Activated naive CD8-positive, alpha-beta T cell treated with anti-CD3 and anti-CD28 coated beads, Interleukin-2, amount 50 U/mL, for 16 hours (primary cell): Measurements from ENCODE around the gene G6PC3.
"Not testable (repeated sequence)": the region's sequence is repeated elsewhere in the genome, so short reads cannot be mapped to it uniquely, and the experiment has no call there.

Source experiments
- DNase-seq: peaks from one replicate; pipeline ENCODE4 v3.0.0-alpha.2; 2020; ENCODE audit warnings: low read depth, low spot score

G6PC3 gene

DNA sequence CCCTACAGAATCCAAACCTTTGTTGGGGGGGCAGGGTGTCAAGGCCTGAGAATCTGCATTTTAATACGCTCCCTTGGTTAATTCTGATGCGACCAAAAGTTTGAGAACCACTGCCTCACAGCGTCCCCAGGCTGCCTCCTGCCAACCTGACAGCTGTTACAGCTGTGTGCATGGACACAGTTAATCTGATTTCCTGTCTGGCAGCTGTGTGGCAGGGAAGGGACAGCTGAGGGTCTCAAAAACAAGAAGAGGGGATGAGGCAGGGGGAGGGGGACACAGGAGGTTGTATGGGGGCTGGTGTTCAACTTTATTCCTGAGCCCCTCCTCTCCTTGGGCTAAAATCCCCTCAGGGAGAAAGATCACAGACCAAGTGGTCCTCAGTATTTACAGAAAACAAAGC is 35.4 kb downstream of the G6PC3 start:
- DNase-seq = no peak

DNA sequence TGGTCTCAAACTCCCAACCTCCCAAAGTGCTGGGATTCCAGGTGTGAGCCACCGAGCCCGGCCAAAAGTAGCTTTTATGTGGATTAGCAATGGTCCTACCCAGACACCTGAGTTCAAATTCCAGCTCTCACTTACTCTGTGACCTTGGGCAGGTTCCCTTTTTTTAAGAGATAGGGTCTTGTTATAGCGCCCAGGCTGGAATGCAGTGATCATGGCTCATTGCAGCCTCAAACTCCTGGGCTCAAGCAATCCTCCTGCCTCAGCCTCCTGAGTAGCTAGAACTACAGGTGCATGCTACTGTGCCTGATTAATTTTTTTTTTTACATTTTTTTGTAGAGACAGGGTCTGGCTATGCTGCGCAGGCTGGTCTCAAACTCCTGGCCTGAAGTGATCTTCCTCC is 36.3 kb downstream of the G6PC3 start:
- no peak for DNase-seq

DNA sequence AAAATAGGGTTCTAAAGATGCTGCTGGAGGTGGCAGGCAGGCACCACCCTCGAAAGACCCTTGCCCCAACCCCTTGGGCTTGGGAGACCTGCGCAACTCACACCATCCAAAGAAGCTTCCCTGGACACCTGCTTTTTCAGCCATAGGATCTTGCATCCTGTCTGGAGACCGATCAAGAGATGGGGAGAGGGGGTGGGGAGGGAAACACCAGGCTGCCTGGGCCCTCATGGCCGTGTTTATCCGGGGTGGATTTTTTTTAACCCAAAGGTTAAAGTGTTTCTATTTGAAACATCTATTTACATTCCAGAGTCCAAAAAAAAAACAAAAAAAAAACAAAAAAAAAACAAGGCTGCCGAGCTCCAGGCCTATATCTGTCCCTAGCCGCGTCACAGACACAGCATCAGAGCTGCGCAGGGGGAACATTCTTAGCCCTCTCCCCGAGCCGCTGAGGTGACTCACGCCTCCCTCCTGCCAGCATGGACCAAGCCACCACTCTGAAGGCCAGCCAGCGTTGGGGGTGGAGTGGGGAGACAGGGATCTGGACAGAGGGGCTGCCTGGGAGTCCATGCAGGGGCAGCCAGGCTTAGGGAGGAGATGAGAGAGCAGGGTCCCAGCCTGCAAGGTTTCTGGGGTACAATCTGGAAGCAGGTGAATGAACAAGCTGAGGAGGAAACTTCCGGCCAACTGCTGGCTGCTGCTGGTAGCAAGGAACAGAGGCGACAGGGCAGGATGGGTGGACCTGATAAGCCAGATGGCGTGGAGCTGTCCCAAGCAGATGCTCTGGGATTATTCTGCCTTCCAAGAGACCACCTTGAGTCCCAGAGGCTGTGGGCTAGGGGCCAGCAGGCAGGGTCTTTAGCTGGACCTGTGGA is 38.1 kb downstream of the G6PC3 start:
- DNase-seq = no peak

DNA sequence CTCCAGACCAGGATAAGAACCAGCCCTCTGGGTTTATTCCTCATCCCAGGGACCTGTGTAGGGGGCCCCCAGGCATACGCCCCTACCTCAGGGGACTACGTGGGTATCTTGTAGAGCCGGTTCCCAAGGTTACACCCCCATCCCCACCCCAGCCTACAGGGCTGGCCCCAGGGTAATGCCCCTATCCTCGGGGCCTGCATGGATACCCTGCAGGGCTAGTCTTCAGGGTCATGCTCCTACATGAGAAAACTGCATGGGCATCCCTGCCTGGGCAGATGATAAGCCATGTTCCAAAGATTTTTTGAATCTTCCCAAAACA is 38.7 kb downstream of the G6PC3 start:
- DNase-seq = no peak

DNA sequence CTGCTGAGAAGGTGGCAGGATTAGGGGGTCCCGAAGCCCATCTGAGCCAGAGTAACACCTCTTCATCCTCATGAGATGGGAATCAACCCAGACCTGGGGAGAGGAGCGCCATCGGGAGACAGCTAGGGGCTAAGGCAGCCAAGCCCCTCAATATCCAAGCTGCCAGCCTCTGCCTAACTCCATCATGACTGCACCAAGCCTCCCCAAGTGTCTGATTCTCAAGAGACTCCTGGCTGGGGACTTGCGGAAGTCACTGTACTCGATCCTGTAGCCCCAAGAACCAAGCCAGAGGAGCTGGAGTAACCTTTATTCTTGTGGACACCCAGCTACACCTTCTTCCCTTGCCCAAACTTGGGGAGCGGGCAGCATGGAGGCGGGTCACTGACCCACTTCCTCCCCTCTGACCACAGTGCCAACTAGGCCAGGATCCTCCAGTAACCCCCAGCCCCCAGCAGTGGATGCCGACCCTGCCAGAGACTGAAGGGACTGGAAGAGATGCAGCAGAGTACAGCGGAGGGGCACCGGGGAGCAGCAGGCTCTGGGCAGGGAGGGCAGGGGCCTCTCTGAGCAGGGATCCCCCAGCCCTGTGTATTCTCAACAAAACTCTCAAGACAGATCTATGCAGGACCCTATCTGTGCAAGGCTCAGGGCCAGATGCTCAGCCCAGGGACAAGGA is 39.6 kb downstream of the G6PC3 start:
- DNase-seq = no peak

DNA sequence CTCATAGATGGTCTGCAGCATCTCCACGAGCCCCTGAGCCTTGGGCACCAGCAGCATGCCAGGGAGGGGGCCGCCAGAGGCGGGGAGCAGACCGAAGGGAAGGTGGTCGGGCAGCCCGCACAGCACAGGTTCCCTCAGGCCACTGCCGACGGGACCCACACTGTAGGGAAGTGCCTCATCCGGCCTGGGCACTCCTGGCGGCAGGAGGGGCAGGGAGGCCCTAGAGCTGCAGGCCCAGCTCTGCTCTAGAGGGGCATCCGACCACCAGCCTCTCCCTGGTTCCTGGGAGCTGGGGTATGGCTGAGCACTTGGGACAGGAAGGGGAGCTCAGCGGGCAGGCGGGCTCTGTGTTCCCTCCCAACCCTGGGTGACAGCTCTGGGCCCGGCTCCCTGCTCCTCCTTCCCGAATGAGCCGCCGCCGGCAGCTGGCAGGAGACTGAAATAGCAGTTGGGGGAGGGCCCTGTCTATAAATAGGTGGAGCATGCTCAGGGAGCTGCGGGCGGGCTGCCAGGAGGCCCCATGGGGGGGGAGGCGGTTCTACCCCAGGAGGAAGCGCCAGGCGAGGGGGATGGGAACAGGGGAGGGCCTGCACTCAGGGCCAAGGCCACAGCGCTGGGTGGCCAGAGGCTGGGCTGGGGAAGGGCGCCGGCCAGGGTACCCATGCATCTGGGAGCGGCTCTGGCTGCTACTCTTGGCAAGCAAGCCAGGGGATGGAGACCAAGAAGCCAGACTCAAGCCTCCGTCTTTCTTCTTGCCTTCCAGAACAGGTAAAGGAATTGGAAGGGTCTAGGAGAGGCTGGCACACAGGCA is 40.5 kb downstream of the G6PC3 start:
- peak; percentile 25 for DNase-seq

DNA sequence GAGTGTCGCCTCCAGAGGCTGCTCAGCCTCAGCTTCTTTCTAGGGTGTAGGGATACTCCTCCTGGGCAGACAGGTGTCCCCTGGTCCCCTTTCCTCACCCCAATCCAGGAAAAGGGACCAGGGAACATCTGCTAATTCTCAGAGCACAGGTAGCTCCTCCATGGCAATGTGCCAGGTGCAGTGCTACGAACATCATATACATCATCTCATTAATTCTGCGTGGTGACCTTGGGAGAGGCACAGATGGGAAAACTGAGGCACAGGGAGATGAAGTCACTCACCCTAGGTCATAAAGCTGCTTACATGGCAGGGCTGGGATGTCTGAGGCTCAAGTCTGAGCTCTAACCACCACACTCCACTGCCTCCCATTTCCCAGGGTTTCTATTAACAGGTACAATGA is 41.2 kb downstream of the G6PC3 start:
- no peak for DNase-seq

DNA sequence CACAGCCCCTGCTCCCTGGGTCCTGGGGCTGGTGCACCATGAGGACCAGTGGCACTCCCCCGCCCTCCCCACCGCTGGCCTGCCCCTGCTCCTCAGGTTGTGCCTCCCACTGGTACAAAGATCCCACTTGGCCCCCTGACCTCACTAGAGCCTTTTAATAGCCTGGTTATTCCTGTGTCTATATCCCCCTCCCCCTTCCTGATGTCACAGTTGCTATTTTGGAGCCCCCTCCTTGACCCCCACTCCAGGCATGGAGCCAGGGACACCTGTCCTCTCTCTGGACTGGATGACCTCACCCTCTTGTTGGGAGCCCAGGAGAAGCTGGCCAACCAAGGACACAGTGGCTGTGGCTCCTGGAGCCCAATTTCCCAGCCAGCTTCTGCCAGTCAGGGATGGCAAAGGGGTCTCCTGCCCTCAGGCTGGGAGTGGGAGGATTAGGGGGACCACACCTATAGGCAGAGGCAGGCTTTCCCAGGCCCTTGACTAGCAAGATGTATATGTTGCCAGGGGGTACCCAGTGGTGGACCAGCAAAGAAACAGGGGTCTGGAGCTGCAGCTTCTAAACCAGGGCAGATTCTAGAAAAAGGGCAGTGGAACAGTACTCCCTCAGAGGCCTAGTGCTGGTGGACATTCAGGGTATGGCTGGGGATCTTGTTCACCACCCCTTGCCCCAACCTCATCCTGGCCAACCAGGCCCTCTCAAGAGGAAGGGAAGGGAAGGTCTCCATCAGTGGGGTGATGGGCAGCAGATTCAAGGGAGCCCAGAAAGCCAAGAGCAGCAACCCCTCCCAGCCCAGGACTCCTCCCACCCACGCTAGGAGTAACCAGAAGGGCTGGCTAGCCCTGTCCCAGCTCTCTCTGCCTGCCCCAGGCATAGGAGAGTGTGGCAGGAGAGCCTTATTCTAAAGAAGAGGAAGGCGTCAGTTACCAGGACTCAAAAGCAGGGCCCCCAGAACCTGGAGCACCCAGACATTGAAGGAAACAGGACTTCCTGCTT is 42.0 kb downstream of the G6PC3 start:
- no peak for DNase-seq

DNA sequence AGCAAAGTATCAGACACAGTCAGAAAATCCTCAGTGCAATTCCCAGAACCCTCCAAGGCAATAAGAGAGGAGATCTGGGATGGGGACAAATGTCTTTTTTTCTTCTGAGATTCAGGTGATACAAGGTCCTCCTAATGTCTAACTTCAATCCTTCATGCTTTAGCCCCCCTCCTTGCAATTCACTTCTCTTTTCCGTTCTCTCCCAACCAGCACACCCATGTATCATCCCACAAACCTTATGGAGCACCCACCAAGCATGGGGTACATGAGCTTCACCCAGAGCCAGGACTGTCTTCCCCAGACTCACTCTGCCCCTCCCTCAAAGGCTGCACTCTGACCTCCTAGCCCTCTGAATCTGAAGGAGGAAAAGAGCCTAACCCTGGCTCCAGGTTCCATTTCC is 42.8 kb downstream of the G6PC3 start:
- no peak for DNase-seq

DNA sequence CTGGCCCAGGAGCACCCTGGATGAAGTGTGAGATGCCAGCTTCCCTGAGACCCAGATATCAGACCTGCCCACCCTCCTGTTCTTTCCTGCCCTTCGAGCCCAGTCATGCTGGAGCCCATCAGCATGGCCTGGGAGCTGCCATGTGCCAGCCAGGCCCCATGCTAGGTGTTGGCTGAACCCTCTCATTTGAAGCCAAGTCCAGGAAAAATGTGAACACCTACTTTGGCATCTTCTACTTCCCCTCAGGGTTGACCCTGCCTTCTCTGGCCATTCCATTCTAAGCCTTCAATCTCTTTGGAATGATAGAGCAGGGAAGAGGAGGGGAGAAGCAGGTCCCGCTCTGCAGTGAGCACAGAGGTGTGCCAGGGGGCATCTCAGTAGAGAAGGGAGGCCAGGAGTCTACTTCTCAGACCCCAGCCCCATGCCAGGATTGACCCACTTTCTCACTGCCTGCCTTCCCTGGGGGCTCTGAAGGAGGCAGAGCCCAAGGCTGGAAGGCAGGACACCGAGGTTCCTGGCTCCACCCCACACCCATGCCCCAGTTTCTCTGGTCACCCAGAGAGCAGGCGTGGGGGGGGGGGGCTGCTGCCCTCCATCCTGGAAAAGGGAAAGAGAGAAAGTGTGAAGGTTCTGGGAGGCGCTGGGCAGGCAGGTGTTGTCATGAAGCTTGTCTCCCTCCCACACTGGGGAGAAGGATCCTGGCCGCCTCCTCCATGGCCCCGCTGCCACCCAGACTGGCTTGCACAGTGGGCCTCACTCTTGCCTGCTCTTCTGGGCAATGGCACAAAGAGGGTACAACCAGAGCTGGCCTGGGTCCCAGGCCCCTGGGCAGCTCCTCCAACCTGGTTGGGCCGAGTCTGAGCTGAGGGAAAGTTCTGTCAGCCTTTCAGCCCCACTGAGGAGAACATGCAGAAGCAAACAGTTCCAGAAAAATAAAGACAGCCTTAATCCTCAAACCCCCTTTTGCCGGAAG is 43.6 kb downstream of the G6PC3 start:
- DNase-seq = no peak

DNA sequence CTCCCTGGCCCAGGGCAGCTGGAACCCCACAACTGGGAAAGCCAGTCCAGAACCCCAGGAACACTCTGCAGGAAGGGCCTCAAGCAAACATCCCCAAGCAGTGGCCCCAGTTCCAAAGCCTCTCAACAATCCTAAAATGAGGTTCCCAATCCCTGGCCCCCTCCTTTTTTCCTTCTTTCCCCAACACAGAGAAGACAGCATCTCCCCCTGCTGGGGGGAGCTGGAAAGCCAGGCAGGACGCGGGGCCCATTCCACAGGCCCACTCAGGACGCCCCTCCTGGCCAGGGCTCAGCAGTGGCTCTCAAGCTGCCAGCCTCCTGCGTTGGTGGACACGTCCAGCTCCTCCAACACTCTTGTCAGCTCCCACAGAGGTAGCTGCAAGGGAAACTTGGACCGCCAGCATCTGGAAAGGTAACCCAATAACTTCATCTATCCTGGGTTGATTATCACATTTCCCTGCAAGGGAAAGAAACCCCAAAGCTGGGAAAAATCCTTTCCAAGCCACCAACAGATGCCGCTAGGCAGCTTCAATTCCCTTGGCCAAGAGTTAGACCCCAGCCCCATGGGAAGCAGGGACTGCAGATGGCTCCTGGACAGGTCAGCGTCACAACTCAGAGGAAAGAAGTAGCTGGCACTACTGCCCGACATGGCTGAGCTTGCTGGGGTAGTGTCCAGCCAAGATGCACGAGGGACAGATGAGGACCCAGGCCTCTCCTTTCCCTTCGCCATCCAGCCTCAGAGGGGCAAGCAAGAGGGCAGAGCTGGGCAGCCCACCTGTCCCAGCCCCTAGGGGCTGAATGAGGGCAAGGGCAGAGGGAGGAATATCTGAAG is 45.3 kb downstream of the G6PC3 start:
- no peak for DNase-seq

DNA sequence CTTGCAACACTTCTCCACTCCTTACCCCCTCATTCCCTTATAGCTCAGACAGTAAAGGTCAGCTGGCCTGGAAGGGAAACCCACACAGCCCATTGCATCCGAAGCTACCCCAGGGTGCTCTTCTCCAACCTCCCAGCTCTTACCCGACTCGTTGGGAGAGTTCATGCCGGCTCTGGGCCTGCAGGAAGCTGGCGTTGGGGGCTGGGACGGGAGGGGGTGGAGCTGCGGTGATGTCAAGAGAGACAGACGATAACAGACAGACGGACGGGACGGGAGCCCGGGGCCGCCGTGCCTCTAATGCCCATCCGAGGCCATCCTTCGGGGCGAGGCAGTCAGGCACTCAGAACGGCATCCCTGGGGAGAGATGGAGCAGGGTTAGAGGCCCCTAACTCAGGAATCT is 46.8 kb downstream of the G6PC3 start:
- DNase-seq = no peak

DNA sequence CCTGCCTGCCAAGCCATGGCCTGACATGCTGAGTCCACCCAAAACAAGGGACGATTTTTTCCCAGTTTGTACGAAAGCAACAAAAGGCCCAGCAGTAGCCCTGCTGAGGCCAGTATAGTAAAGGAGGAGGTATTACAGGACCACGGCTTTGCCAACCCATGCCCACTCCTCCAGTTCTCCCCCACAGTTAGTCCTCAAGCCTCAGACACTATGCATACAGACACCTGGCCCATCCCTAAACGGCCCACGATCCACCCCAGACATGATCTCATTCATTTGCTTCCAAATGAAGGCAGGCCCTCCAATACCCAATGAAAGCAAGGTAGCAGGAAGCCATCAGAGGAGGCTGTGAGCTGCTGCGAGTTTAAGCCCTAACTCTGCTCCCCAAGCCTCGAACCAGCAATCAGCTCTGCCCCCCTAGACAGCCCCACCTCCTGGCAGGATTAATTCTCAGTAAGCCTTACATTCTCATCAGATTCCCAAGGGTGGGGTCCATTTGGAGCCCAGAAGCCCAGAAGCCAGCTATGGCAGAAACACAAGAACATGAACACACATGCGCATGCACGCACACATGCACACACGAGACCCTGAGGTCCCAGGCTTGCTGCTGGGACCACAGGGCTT is 48.0 kb downstream of the G6PC3 start:
- no peak for DNase-seq

DNA sequence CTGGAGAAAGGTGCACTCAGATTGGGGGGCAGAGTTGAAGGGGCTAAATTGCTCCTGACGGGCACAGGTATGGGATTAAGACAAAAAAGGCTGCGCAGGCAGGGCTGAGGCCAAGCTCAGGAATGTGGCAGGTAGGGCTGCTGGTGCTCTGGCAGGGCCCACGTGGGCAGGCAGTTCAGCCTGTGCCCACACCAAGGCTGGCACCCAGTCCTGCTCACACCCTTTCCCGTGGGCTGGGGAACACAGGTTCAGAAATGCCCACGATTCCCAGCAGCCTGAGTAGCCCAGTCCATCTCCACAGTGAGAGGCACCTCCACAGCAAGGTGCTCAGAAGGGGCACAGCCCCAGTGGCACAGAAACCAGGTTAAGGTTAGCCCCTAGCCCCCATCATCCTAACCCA is 48.5 kb downstream of the G6PC3 start:
- DNase-seq = no peak

DNA sequence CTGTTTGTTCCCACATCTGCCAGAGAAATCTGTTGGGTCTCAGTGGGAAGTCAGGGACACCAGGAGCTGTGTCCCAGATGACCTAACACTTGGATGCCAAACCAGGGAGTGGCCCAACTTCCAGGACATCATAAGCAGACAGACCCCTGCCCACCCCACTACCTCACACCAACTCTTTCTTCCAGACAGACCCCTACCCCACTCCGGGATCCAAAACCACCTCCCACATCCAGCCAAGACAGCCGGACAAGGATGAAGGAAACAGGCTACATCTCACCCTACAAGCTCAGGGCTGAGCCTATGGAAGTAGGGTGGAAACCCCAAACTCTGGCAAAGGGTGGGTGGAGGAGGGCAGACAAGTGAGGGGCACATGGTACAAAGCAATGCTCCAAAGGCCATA is 49.3 kb downstream of the G6PC3 start:
- DNase-seq = no peak

DNA sequence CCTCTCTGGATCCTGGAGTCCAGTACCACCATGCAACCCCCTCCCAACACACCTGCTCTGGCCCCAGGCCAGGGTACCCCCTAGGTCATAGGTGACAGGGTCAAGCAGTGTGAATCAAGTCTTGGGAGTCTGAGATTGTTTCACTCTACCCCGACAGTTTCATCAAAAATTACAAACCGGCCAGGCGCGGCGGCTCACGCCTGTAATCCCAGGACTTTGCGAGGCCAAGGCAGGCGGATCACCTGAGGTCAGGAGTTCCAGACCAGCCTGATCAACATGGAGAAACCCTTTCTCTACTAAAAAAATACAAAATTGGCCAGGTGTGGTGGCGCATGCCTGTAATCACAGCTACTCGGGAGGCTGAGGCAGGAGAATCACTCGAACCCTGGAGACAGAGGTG is 49.7 kb downstream of the G6PC3 start:
- not testable (repeated sequence) for DNase-seq

DNA sequence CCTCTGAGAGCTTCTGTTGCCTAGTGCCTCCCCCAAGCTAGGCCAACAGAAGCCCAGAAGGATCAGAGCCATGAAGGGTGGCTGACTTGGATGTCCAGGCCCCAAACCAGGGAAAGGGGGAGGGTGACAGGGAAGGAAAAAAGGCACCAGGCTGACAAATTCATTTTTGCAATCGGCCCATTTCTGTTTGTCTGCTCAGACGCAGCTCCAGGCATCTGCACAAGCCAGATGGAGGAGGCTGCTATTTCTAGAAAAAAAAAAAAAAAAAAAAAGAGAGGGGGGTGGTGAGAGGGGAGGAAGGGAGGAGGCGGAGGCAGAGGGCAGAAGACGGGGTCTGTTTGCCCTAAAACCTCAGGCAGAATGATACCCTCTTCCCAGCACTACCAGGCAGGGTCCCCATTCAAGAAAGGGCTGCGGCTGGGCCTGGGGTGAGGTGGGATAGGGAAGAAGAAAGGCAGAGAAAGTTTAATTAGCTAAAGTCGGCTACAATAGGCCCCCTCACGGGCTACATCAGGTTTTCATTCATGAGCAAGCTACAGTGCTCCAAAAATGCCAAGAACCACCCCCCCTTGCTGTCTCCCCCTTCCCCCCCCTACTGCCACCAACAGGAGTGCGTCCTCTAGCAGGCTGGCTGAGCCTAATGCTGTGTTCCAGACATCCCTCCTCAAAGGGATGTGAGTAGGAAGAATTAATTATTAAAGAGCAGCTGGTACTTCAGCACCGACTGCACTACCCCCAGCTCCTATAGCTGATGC is 50.5 kb downstream of the G6PC3 start:
- DNase-seq = no peak
